ENCODE data around the gene GP5. TPM values are rescaled to one million over a fixed set of nuclear protein-coding genes. Genes with fewer than 3 reads are reported as not detected.

Gene GP5
- total RNA-seq, 1 experiment from 2014 or later, result not detected

- H3K4ac ChIP-seq (ENCODE audit: low read depth, low read length), result no peak overlapping the region
- H4K8ac ChIP-seq (replicated peaks; ENCODE audit: insufficient read length, low read depth, low read length), result no peak overlapping the region
- Mint-ChIP-seq H3K36me3 (ENCODE audit: insufficient read depth in 1 of 3, low read depth in 3 of 3) (peaks cover 16 to 57% (median 55%) of the 10 kb centered on the region in 3 experiments; a peak in 6 of 7 replicates), H3K27ac (no peak overlapping the region), H3K4me3 (no peak overlapping the region), H3K9me3 (no peaks in the 10 kb centered on the region), H3K4me1 (no peaks in the 10 kb centered on the region), H3K27me3 (ENCODE audit: low read depth) (no peaks in the 10 kb centered on the region)
- no peak overlapping the region for H4K91ac ChIP-seq (ENCODE audit: insufficient read length, low read depth, low read length)
- no peak overlapping the region for H3K56ac ChIP-seq (ENCODE audit: insufficient read length, low read depth, low read length)
- no peak overlapping the region for H3K9ac ChIP-seq (ENCODE audit: extremely low read depth, insufficient read length, low read length)
- no peak overlapping the region for H3T11ph ChIP-seq (ENCODE audit: low read length)
- H3K23me2 ChIP-seq (ENCODE audit: insufficient read length, low read depth, low read length, poor library complexity, severe bottlenecking), result no peaks in the 10 kb centered on the region
- H3K4me1 ChIP-seq (ENCODE audit: insufficient read depth, low read length), result no peaks in the 10 kb centered on the region
- TF ChIP-seq CTCF (conservative IDR thresholded peaks at IDR 0.05), result no peak
- no peak overlapping the region for H3K23ac ChIP-seq (ENCODE audit: insufficient read length, low read depth, low read length)
- H4K5ac ChIP-seq (ENCODE audit: insufficient read length, low read depth, low read length), result no peak overlapping the region
- no peak overlapping the region for H3K27ac ChIP-seq (ENCODE audit: insufficient read length, low read depth, low read length)
- DNase-seq, result no peak
- H3K27me3 ChIP-seq (ENCODE audit: insufficient read depth, low read length), result no peaks in the 10 kb centered on the region
- no peak overlapping the region for H2BK5ac ChIP-seq (ENCODE audit: insufficient read length, low read length)
- no peak overlapping the region for H3K14ac ChIP-seq (ENCODE audit: insufficient read depth, low read length)
- no peak overlapping the region for H2BK15ac ChIP-seq (ENCODE audit: low read depth, low read length)
- no peak overlapping the region for H2AFZ ChIP-seq (ENCODE audit: low read length)
- no peak overlapping the region for H3K4me2 ChIP-seq (ENCODE audit: insufficient read depth, insufficient read length, low read length)
- H2BK120ac ChIP-seq (ENCODE audit: low read depth, low read length, poor library complexity, severe bottlenecking), result no peak overlapping the region
- no peaks in the 10 kb centered on the region for H4K20me1 ChIP-seq (ENCODE audit: control insufficient read depth, insufficient read depth, insufficient read length)
- H3K79me2 ChIP-seq (ENCODE audit: insufficient read depth, low read length), result no peaks in the 10 kb centered on the region
- no peaks in the 10 kb centered on the region for H3K79me1 ChIP-seq (ENCODE audit: insufficient read depth, low read depth, low read length, poor library complexity, severe bottlenecking)
- H3K9me3 ChIP-seq (ENCODE audit: control insufficient read depth, low read depth, low read length), result no peaks in the 10 kb centered on the region
- no peak overlapping the region for H2BK12ac ChIP-seq (ENCODE audit: insufficient read length, low read depth, low read length)
- no peak overlapping the region for H3K18ac ChIP-seq (ENCODE audit: insufficient read length, low read depth, low read length)
- no CpG with 5 or more reads among the region's 4 CpGs for WGBS (ENCODE audit: extremely low coverage, insufficient read length, low lambda C conversion rate)
- H2AK5ac ChIP-seq (ENCODE audit: insufficient read length, low read length), result no peak overlapping the region
- no peak overlapping the region for H2BK20ac ChIP-seq (ENCODE audit: low read depth, low read length, poor library complexity, severe bottlenecking)
Observed at GRCh38 chr3:194425399-194425798, 26.3 kb upstream of the GP5 start.

Data from H9 (cell line).